GM12873 (cell line): ENCODE results near the gene KIF21B.

Source experiments
- CTCF ChIP-seq: IDR thresholded peaks from 2 replicates; pipeline ENCODE4 v1.5.1; 2012; ENCODE audit warnings: low read depth, mild to moderate bottlenecking, moderate library complexity, low read length, control low read depth; ENCODE audit not compliant: insufficient read depth; ENCODE audit errors: missing control alignments

The KIF21B gene

GRCh38 chr1:200988693-200989092 lies 34.8 kb downstream of the KIF21B start:
- no peak for TF ChIP-seq CTCF

GRCh38 chr1:200985481-200985880 lies 38.0 kb downstream of the KIF21B start:
- TF ChIP-seq CTCF, result no peak

- no peak for TF ChIP-seq CTCF
Measured at GRCh38 chr1:200983035-200983561, 40.4 kb downstream of the KIF21B start.

- no peak for TF ChIP-seq CTCF
Measured at GRCh38 chr1:200982071-200982945, 41.2 kb downstream of the KIF21B start.

- TF ChIP-seq CTCF, result no peak
Measured at GRCh38 chr1:200981278-200981677, 42.2 kb downstream of the KIF21B start.

- TF ChIP-seq CTCF, result no peak
Measured at GRCh38 chr1:200980873-200981272, 42.6 kb downstream of the KIF21B start.

- TF ChIP-seq CTCF, result no peak
Measured at GRCh38 chr1:200980452-200980772, 43.1 kb downstream of the KIF21B start.
